ENCODE results near the gene ACAP2. TPM values are rescaled to one million over a fixed set of nuclear protein-coding genes. Genes with fewer than 3 reads are reported as not detected.
"Not testable (repeated sequence)": the region's sequence is repeated elsewhere in the genome, so short reads cannot be mapped to it uniquely, and the experiment has no call there.

The ACAP2 gene
- polyA plus RNA-seq, 2 of the 4 experiments (the other 2 are of a cell fraction) = 7.8 to 26.0 TPM

DNA sequence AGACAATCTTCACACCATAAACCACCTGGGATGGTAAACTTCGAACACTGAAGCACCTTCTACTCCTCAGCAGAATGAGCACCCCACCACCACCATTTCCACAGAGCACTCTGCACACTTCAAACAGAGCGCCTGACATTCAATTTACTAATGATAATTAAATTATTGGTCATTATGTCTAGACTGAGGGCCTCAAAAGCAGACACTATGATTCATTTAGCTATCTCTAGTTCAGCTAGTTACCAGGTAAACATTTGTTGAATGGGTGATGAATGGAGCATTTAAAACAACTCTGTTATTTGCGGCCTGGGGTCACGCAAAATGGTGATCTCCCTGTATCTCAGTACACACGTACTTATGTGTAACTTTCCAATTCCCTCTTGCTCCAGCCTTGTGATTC is 40.9 kb downstream of the ACAP2 start:
- FAIRE-seq (no peak), DNase-seq (ENCODE audit: low read depth in 1 of 2, low spot score in 1 of 2) (no peak), ATAC-seq (no peak)
- Histone ChIP-seq H3K4me2 (no peak overlapping the region), H3K4me1 (peaks cover 5% of the 10 kb centered on the region; the same call in 1 of the 3 replicates), H3K27ac (no peak overlapping the region), H3K9me3 (no peaks in the 10 kb centered on the region), H3K4me3 (no peak overlapping the region)
- WGBS (ENCODE audit: missing lambda C conversion rate) = 92% methylated on average over 5 of the region's 5 CpGs
- POLR2A ChIA-PET = no interaction called here
- CTCF ChIA-PET = interaction anchor here (1.4 kb wide), 1 partner anchor 9 kb away, joined by 4 read pairs; no protein-coding TSS in a partner anchor
- TF ChIP-seq CEBPB (IDR thresholded peaks at IDR 0.05) (no peak), JUNB (IDR thresholded peaks at IDR 0.05) (no peak), ZFP36 (IDR thresholded peaks at IDR 0.05; ENCODE audit: borderline replicate concordance, partially characterized antibody) (no peak)

DNA sequence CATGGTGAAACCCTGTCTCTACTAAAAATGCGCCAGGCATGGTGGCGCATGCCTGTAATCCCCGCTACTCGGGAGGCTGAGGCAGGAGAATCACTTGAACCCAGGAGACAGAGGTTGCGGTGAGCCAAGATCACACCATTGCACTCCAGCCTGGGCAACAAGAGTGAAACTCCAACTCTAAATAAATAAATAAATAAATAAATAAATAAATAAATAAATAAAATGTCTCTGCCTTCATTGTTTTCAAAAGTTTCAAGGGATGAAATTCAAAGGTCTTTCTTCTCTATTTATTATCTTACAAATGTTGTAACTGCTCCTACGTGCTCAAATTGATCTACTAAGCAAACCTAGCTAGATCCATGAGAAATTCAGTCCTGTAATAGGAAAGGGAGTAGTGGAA is 44.4 kb downstream of the ACAP2 start:
- H3K9me3 ChIP-seq; H3K4me1 ChIP-seq; POLR2A ChIA-PET; H3K4me3 ChIP-seq; CTCF ChIA-PET; FAIRE-seq; DNase-seq (ENCODE audit: low read depth in 1 of 2, low spot score in 1 of 2); ATAC-seq; H3K27ac ChIP-seq; H3K4me2 ChIP-seq: not testable (repeated sequence)
- peak; percentile 77 for TF ChIP-seq ZC3H11A (IDR thresholded peaks at IDR 0.05)
- WGBS (ENCODE audit: missing lambda C conversion rate) = 91% methylated on average over 6 of the region's 6 CpGs

DNA sequence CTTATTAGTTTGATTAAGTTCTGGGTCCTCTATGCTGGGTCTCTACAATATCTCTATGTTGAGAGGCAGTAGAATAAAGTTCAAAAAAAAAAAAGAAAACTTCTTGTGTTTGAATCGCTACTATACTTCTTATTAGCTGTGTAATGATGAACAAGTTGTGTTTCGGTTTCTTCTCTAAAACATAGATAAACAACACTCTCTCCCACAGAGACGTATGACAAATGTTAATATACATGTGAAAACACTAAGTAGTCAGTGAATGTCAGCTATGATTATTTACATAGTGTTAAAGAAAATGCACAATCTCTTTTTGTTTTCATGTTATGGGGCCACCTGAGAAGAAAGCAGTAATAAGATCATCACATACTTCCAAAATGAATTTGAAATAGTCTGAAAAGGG is 45.3 kb downstream of the ACAP2 start:
- ATAC-seq (no peak), DNase-seq (ENCODE audit: low read depth in 1 of 2, low spot score in 1 of 2) (no peak), FAIRE-seq (no peak)
- H3K4me1 ChIP-seq = no peaks in the 10 kb centered on the region
- 83% methylated on average over 3 of the region's 3 CpGs for WGBS (ENCODE audit: missing lambda C conversion rate)
- POLR2A ChIA-PET = no interaction called here
- no peak overlapping the region for H3K27ac ChIP-seq
- H3K9me3 ChIP-seq = no peaks in the 10 kb centered on the region
- H3K4me2 ChIP-seq = no peak overlapping the region
- TF ChIP-seq MAZ (IDR thresholded peaks at IDR 0.05; ENCODE audit: borderline replicate concordance, low read depth, low read length) = no peak
- no peak for TF ChIP-seq HOXB5 (CRISPR knock-in tag; IDR thresholded peaks at IDR 0.05)
- TF ChIP-seq, protein P1, sequence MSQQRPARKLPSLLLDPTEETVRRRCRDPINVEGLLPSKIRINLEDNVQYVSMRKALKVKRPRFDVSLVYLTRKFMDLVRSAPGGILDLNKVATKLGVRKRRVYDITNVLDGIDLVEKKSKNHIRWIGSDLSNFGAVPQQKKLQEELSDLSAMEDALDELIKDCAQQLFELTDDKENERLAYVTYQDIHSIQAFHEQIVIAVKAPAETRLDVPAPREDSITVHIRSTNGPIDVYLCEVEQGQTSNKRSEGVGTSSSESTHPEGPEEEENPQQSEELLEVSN (IDR thresholded peaks at IDR 0.05; ENCODE audit: borderline replicate concordance, low read depth) = no peak
- no peak for TF ChIP-seq EP300 (IDR thresholded peaks at IDR 0.05)
- TF ChIP-seq, protein P2, sequence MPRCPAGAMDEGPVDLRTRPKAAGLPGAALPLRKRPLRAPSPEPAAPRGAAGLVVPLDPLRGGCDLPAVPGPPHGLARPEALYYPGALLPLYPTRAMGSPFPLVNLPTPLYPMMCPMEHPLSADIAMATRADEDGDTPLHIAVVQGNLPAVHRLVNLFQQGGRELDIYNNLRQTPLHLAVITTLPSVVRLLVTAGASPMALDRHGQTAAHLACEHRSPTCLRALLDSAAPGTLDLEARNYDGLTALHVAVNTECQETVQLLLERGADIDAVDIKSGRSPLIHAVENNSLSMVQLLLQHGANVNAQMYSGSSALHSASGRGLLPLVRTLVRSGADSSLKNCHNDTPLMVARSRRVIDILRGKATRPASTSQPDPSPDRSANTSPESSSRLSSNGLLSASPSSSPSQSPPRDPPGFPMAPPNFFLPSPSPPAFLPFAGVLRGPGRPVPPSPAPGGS (IDR thresholded peaks at IDR 0.05) = no peak
- no peak for TF ChIP-seq HDAC2 (IDR thresholded peaks at IDR 0.05)
- TF ChIP-seq FOXS1 (CRISPR knock-in tag; IDR thresholded peaks at IDR 0.05) = no peak
- TF ChIP-seq FOSB (CRISPR knock-in tag; IDR thresholded peaks at IDR 0.05) = no peak
- no peak for TF ChIP-seq HEYL (CRISPR knock-in tag; IDR thresholded peaks at IDR 0.05)
- TF ChIP-seq, protein P3, sequence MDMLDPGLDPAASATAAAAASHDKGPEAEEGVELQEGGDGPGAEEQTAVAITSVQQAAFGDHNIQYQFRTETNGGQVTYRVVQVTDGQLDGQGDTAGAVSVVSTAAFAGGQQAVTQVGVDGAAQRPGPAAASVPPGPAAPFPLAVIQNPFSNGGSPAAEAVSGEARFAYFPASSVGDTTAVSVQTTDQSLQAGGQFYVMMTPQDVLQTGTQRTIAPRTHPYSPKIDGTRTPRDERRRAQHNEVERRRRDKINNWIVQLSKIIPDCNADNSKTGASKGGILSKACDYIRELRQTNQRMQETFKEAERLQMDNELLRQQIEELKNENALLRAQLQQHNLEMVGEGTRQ (IDR thresholded peaks at IDR 0.05) = no peak
- TF ChIP-seq PHF8 (IDR thresholded peaks at IDR 0.05; ENCODE audit: borderline replicate concordance, low read depth) = no peak
- no peak for TF ChIP-seq EHMT2 (IDR thresholded peaks at IDR 0.05; ENCODE audit: low read depth)
- TF ChIP-seq CEBPB (IDR thresholded peaks at IDR 0.05) = no peak
- no peak for TF ChIP-seq RAD21 (conservative IDR thresholded peaks at IDR 0.05 in 1 of 2, IDR thresholded peaks at IDR 0.05 in 1 of 2)
- CTCF ChIA-PET = interaction anchor here (1.3 kb wide), 1 partner anchor 127 kb away, joined by 3 read pairs; the partner anchor contains the start of gene XXYLT1
- no peak overlapping the region for H3K4me3 ChIP-seq

DNA sequence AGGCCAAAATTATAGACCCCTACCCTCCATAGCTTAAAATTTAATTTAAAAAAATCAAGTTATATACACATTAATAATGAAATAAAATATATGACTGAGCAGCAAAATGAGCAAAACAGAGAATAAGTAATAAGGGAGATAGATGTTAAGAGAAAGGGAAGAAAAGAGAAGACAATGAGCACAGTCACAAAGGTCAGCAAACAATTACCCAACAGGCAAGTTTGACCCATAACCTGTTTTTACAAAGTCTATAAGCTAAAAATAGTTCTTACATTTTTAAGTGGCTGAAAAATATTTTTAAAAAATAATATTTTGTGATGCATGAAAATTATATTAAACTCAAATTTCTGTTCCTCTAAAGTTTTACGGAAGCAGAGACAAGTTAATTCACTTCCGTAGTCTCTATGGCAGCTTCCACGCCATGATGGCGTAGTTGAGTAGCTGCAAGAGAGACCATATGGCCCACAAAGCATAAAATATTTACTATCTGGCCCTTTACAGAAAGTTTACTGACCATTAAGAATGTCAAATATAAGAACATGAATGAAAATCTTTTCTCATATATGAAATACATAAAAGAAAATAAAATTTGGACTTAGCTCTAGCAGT is 47.5 kb downstream of the ACAP2 start:
- no peaks in the 10 kb centered on the region for H3K9me3 ChIP-seq
- H3K4me1 ChIP-seq = no peaks in the 10 kb centered on the region
- FAIRE-seq (no peak), ATAC-seq (no peak), DNase-seq (ENCODE audit: low read depth in 1 of 2, low spot score in 1 of 2) (no peak)
- TF ChIP-seq TFCP2L1 (CRISPR knock-in tag; IDR thresholded peaks at IDR 0.05) (no peak), FOXS1 (CRISPR knock-in tag; IDR thresholded peaks at IDR 0.05) (no peak), RNF2 (IDR thresholded peaks at IDR 0.05; ENCODE audit: borderline replicate concordance, low read depth) (no peak), BHLHE40 (IDR thresholded peaks at IDR 0.05; ENCODE audit: low read depth, low read length) (no peak), TP53 (CRISPR knock-in tag; IDR thresholded peaks at IDR 0.05) (no peak), CBX2 (IDR thresholded peaks at IDR 0.05; ENCODE audit: borderline replicate concordance, low read depth) (no peak), SMC3 (IDR thresholded peaks at IDR 0.05) (no peak), CHD2 (IDR thresholded peaks at IDR 0.05; ENCODE audit: low read length, partially characterized antibody) (no peak)
- 96% methylated on average over 4 of the region's 4 CpGs for WGBS (ENCODE audit: missing lambda C conversion rate)
- H3K4me3 ChIP-seq = no peak overlapping the region
- CTCF ChIA-PET = interaction anchor here (1.3 kb wide), 1 partner anchor 125 kb away, joined by 4 read pairs; the partner anchor contains the start of gene XXYLT1
- no peak overlapping the region for H3K4me2 ChIP-seq
- H3K27ac ChIP-seq = no peak overlapping the region
- POLR2A ChIA-PET = no interaction called here

Data from A549 (cell line).